ENCODE results near the gene DPYSL3.

DNA sequence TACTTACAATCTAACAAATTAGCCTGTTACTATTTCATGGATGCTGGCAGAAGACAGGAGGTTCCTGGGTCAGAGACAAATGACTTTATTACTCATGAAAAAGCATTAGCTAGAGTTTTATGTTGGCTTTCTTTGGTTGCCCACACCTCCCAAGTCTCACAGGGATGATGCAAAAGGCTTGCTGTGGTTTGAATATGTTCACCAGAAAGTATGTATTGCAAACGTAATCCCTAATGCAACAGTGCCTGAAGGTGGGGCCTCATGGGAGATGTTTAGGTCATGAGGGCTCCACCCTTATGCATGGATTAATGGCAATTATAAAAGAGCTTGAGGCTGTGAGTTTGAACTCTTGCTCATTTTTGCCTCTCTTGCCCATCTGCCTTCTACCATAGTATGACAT is 28.5 kb downstream of the DPYSL3 start:
- TF ChIP-seq, protein P1, sequence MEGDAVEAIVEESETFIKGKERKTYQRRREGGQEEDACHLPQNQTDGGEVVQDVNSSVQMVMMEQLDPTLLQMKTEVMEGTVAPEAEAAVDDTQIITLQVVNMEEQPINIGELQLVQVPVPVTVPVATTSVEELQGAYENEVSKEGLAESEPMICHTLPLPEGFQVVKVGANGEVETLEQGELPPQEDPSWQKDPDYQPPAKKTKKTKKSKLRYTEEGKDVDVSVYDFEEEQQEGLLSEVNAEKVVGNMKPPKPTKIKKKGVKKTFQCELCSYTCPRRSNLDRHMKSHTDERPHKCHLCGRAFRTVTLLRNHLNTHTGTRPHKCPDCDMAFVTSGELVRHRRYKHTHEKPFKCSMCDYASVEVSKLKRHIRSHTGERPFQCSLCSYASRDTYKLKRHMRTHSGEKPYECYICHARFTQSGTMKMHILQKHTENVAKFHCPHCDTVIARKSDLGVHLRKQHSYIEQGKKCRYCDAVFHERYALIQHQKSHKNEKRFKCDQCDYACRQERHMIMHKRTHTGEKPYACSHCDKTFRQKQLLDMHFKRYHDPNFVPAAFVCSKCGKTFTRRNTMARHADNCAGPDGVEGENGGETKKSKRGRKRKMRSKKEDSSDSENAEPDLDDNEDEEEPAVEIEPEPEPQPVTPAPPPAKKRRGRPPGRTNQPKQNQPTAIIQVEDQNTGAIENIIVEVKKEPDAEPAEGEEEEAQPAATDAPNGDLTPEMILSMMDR (IDR thresholded peaks at IDR 0.05), result no peak
- no peak for TF ChIP-seq POLR2A (IDR thresholded peaks at IDR 0.05)
- TF ChIP-seq POLR2AphosphoS5 (IDR thresholded peaks at IDR 0.05), result no peak
- no peak for TF ChIP-seq EP300 (IDR thresholded peaks at IDR 0.05)

Measured in gastroesophageal sphincter (tissue), 3 donors.